ENCODE measurements around the gene DNAH14. TPM values are rescaled to one million over a fixed set of nuclear protein-coding genes. Genes with fewer than 3 reads are reported as not detected.
A peak's percentile ranks its signal among the peaks of the same experiment; 100 is the strongest.
"Not testable (repeated sequence)": the region's sequence is repeated elsewhere in the genome, so short reads cannot be mapped to it uniquely, and the experiment has no call there.

The DNAH14 gene
- total RNA-seq, 1 donor from 2014 or later = 4.8 TPM

DNA sequence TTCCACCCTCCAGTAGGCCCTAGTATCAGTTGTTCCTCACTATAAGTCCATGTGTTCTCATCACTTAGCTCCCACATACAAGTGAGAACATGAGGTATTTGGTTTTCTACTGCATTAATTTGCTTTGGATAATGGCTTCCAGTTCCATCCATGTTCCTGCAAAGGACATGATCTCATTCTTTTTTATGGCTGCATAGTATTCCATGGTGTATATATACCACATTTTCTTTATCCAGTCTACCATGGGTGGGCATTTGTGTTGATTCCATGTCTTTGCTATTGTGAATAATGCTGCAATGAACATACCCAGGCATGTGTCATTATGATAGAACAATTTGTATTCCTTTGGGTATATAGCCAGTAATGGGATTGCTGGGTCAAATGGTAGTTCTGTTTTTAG lies 218.3 kb downstream of the DNAH14 start:
- DNase-seq (ENCODE audit: low read depth in 2 of 2) = not testable (repeated sequence)

DNA sequence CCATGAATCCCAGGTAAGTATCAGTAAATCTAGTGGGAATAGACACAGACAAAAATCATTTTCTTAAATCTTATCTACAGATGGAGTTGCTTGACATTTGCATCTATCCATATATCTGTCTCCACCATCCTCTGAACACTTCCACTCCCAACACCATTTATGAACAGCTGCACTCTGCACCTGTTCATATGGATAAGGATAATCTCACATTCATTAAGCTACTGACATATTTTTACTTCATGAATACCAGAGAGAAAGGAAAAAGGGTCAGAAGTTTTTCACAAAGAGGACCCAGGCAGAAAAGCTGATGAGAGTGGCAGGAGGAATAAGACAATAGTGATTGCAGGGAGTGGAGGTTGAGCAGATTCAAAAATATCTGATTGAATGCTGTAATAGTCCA lies 222.6 kb downstream of the DNAH14 start:
- no peak for DNase-seq (ENCODE audit: low read depth in 2 of 2)

DNA sequence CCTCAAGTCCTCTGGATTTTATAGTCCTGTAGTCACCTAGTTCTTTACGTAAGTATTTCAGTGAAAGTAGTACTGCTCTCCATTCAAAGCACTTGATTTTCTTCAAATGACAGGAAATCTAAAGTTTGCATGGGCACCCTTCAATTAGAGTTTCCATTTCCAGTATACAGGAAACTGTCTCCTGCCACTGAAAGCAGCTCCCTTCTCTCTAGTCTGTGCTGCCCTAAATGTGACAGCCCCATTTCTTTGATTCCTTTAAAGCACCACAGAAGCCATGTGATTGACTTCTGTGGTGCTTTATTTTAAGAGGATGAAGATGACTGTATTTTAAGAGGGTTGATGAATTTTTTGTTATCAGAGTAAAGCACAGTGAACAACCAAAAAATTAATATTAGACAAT lies 226.1 kb downstream of the DNAH14 start:
- no peak for DNase-seq (ENCODE audit: low read depth in 2 of 2)

DNA sequence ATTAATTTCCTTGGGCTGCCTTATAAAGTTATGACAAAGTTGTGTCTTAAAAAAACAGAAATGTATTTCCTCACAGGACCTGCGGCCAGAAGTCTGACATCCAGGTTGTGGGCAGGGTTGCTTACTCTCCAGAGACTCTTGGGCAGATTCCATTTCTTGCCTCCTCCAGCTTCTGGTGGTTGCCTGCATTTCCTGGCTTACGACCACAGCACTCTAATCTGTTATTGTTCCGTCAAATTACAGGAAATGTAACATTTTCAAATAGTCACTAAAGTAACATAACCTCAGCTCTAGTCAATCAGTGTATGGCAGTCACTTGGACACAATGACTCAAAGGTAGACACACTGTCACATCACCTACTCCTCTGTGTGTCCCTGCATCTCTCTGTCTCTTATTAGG lies 226.8 kb downstream of the DNAH14 start:
- peak; percentile 0 to 51 for DNase-seq (ENCODE audit: low read depth in 2 of 2)

DNA sequence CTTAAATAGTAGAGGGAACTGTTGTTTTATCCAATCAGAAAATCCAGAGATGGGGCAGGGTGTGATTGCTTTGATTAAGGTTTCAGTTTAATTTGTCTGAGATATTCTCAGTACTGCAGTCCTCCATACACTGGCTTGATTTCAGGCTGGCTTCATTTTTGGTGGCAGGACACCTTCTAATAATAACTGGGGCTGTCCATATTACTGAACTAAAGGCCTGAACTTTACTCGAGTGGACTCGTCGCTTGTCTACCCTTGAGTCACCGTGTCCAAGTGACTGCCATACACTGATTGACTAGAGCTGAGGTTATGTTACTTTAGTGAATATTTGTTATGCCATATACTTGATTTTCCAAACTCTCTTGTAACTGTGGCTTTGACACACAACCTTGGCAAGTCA lies 228.8 kb downstream of the DNAH14 start:
- DNase-seq (ENCODE audit: low read depth in 2 of 2) = no peak

DNA sequence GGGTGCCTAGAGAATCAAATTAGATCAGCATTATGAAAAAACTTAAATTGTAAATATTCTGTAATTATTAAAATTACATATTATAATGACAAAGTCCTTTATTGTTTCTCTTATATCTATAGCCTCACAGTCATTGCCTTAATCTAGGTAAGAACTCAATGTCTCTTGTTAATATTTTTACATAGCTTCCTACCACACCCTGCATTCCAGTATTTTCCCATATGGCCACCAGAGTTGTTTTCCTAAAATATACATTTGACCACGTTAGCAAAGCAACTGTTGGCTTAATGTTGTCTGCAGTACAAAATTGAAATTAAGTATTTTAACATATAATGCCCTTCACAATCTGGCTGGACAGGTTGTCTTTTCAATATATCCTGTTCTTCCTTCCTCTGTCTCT lies 230.3 kb downstream of the DNAH14 start:
- no peak for DNase-seq (ENCODE audit: low read depth in 2 of 2)

DNA sequence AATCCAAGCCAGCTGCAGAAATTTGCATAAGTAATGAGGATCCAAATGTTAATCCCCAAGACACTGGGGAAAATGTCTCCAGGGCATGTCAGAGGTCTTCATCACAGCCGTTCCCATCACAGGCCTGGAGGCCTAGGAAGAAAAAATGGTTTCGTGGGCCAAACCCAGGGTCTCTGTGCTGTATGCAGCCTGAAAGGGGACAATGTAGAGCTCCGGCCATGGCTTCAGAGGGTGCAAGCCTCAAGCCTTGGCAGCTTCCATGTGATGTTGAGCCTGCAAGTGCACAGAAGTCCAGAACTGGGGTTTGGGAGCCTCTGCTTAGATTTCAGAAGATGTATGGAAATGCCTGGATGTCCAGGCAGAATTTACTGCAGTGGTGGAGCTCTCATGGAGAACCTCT lies 247.9 kb downstream of the DNAH14 start:
- DNase-seq (ENCODE audit: low read depth in 2 of 2) = not testable (repeated sequence)

DNA sequence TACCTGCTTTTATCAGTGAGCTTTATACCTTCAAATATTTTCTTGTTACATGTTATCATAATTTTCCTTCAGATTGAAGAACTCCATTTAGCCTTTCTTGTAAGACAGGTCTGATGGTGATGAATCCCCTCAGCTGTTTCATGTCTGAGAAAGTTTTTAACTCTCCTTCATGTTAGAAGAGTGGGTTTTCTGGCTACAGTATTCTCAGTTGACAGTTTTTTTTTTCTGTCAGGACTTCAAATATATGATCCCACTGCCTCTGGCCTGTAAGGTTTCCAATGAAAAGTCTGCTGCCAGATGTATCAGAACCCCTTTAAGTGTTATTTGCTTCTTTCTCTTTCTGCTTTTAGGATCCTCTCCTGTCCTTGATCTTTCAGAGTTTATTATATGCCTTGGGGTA lies 250.2 kb downstream of the DNAH14 start:
- no peak for DNase-seq (ENCODE audit: low read depth in 2 of 2)

DNA sequence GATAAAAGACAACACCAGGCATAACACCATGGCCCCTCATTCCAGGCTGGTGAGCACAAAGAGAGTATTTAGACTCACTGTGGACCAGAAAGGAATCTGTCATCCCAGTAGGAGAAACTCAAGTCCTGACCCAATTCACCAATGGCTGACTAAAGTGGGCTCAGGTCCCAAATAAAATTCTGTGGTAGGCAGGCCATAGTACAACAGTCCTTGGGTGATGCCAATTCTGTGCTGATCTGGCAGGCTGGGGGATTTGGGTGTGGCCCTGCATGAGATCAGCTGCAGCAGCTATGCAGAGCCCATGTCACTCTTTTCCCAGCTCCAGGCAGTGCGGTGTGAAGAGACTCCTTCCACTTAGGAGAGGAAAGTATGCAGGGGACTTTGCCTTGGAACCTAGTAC lies 253.2 kb downstream of the DNAH14 start:
- DNase-seq (ENCODE audit: low read depth in 2 of 2) = no peak

DNA sequence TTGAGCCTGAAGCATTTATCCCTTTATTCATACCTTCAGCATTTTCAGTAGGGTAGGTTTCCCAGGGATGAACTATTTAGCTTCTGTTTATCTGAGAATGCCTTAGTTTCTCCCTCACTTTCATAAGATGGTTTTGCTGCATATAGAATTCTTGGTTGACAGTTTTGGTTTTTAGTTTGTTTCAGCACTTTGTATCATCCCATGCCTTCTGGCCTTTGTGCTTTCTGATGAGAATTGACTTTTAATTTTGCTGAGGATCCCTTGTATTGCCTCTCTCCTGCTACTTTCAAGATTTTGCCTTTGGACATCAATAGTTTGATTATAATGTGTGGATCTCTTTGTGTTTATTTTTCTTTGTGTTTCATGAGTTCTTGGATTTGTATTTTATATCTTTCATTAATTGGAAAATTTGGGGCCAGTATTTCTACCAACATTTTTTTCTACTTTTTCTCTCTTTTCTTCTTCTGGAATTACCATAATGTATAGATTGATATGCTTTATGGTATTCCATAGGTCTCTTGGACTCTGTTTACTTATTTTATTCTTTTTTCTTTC lies 261.8 kb downstream of the DNAH14 start:
- no peak for DNase-seq (ENCODE audit: low read depth in 2 of 2)

DNA sequence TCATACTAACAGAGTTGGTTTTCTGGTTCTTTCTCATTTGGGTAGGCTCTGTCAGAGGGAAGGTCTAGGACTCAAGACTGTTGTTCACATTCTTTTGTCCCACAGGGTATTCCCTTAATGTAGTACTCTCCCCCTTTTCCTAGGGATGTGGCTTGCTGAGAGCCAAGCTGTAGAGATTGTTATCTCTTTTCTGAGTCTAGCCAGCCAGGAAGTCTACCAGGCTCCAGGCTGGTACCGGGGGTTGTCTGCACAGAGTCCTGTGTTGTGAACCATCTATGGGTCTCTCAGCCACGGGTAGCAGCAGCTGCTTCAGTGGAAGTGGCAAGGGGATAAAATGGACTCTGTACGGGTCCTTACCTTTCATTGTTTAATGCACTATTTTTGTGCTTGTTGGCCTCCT lies 272.0 kb downstream of the DNAH14 start:
- no peak for DNase-seq (ENCODE audit: low read depth in 2 of 2)

DNA sequence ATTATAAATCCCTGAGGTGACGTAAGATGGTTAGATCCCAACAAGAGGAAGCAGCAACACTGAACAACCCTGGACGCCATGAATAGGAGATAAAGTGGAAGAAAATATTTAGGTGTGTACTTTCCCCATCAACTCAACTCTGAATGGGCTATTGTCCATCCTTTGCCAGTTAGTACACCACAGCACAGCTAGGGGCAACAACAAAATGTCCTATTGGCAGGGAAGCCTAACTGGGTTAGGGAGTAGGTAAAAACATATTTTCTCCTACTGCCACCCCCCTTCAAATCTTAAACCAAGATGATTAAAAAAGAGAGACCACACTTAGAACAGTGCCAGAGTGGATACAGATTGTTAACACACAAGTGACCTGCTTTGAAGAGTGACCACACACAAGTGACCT lies 278.3 kb downstream of the DNAH14 start:
- DNase-seq (ENCODE audit: low read depth in 2 of 2) = no peak

DNA sequence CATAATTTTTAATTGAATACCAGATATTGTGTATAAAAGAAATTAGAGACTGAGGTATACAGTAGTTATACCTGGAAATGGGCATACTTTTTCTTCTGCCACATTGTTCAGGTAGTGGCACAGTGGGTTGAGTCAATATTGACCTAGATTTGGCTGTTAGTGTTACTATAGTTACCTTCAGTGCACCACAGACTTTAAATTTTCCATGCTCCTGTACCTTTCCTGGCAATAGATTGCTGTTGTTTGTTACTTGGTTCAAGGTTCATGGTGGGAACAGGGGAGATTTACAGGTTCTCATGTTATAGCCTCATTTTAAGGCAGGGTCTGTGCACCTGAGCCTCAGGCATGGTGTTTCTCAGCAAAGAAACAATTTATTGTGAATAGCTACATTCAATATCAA lies 279.7 kb downstream of the DNAH14 start:
- no peak for DNase-seq (ENCODE audit: low read depth in 2 of 2)

DNA sequence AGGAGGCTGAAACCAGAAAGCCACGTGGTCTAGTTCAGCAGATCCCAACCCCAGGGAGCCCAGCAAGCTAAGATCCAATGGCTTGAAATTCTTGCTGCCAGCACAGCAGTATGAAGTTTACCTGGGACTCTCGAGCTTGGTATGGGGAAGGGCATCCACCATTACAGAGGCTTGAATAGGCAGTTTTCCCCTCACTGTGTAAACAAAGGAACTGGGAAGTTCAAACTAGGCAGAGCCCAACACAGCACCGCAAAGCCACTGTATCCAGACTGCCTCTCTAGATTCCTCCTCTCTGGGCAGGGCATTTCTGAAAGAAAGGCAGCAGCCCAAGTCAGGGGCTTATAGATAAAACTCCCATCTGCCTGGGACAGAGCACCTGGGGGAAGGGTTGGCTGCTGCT lies 280.7 kb downstream of the DNAH14 start:
- DNase-seq (ENCODE audit: low read depth in 2 of 2) = not testable (repeated sequence)

DNA sequence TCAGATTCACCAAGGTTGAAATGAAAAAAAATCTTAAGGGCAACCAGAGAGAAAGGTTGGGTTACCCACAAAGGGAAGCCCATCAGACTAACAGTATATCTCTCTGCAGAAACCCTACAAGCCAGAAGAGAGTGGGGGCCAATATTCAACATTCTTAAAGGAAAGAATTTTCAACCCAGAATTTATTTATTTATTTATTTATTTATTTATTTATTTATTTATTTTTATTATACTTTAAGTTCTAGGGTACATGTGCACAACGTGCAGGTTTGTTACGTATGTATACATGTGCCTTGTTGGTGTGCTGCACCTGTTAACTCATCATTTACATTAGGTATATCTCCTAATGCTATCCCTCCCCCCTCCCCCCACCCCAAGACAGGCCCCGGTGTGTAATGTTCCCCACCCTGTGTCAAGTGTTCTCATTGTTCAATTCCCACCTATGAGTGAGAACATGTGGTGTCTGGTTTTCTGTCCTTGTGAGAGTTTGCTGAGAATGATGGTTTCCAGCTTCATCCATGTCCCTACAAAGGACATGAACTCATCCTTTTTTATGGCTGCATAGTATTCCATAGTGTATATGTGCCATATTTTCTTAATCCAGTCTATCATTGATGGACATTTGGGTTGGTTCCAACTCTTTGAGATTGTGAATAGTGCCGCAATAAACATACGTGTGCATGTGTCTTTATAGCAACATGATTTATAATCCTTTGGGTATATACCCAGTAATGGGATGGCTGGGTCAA lies 282.4 kb downstream of the DNAH14 start:
- DNase-seq (ENCODE audit: low read depth in 2 of 2) = not testable (repeated sequence)

DNA sequence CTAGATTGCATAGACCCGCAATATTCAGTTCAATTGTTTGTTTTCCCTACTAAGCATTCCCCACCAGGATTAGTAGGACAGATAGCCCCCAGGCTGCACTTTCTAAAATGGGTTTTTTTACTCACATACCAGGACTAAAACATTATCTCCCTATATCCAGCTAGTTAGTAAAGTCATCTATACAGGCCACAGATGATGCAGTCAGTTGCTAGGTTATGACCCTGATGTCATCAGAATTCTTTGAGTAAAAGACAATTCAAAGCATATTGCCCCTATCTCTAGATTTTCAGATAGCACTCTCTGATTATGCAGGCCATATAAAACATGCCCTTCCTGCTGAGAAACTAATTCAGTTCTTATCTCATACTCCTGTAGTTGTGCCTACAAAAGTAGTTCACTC lies 294.8 kb downstream of the DNAH14 start:
- DNase-seq (ENCODE audit: low read depth in 2 of 2) = no peak

DNA sequence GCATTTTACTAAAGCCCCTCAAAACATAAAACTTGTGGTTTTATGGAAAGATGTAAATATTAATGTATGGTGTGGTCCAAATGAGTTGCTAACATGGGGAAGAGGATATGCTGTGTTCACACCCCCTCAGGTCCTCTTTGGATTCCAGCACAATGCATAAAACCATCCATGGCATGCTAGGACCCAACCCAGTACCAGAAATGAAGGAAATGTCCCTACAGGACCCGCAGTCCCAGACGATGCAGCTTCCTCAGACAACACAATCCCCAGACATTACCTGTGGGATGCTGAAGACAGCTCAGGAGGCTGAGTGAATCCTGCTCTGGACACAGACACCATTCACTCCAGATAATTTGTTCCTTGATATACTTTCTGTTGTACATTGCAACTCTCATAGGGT lies 296.2 kb downstream of the DNAH14 start:
- DNase-seq (ENCODE audit: low read depth in 2 of 2) = no peak

DNA sequence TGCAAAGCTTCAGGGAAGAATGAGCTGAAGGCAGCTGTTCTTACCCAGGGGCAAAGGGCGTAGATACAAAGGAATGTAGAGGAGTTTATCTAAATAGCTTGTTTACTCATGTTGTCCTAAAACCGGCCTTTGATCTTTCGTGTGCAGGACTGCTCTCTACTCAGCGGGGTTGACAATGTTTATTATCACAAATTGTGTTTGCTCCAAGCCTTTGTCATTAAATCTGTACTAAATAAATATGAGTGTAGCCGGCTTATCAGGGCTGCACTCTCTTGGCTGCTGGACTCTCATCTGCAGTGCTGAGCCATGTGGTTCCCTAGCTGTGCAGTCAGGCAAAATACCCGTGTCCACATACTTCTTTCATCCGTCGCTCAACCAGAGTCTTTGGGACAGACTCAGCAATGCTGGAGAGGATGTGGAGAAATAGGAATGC lies 299.4 kb downstream of the DNAH14 start:
- DNase-seq (ENCODE audit: low read depth in 2 of 2) = no peak

DNA sequence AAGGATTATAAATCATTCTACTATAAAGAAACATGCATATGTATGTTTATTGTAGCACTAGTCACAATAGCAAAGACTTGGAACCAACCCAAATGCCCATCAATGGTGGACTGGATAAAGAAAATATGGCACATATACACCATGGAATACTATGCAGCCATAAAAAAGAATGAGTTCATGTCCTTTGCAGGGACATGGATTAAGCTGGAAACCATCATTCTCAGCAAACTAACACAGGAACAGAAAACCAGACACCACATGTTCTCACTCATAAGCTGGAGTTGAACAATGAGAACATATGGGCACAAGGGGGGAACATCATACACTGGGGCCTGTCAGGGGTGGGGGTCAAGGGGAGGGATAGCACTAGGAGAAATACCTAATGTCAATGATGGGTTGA lies 300.0 kb downstream of the DNAH14 start:
- DNase-seq (ENCODE audit: low read depth in 2 of 2) = not testable (repeated sequence)

DNA sequence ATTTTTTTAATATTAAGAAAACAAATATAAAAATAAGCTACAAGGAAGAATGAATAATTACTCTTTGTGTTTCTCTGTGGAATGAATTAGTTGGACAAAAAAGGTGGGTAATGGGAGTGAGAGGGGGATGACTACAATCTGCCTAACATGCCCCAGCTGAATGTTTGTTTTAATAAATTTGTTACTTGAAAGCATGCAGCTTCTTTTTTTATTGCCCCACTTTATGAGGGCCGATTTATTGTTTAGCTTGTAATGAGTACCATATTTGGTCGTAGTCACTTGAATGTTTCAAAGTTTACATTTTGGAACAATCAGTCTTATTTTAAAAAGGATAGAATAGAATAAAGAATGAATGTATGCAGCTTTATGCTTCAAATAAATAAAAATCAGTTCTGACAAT lies 301.0 kb downstream of the DNAH14 start:
- DNase-seq (ENCODE audit: low read depth in 2 of 2) = no peak

DNA sequence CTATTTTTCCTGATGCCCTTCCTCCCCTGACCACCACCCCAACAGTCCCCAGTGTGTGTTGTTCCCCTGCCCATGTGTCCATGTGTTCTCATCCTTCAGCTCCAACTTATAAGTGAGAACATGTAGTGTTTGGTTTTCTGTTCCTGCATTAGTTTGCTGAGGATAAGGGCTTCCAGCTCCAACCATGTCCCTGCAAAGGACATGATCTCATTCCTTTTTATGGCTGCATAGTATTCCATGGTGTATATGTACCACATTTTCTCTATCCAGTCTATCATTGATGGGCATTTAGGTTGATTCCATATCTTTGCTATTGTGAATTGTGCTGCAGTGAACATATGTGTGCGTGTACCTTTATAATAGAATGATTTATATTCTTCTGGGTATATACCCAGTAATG lies 303.5 kb downstream of the DNAH14 start:
- DNase-seq (ENCODE audit: low read depth in 2 of 2) = not testable (repeated sequence)

DNA sequence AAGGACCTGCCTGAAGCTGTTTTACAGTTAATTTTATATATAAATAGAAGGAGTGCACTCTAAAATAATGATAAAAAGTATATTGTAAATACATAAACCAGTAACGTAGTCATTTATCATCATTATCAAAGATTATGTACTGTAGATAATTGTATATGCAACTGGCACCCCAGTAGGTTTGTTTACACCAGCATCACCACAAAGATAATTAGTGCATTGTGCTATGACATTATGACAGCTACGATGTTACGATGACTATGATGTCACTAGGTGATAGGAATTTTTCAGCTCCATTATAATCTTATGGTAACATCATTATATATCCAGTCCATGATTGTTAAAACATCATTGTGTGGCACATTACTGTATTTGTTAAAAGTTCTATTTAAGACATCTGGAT lies 313.1 kb downstream of the DNAH14 start:
- DNase-seq (ENCODE audit: low read depth in 2 of 2) = no peak

DNA sequence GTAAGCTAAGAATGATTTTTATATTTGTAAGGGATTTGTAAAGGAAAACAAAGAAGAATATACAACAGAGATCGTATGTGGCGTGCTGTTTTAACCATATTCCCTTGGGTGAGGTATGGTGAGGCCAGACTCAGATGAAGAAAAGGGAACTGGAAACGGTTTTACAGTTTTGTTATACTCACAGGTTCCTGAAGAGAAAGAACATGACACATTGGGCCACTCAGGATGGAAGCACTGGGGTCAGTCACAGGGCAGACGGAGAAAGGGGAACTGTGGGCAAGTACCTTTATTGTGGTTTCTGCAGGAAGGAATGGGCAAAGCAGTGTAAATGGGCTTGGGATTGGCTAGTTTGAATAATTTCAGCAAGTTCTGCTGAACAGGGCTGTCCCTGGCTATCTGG lies 321.0 kb downstream of the DNAH14 start:
- no peak for DNase-seq (ENCODE audit: low read depth in 2 of 2)

DNA sequence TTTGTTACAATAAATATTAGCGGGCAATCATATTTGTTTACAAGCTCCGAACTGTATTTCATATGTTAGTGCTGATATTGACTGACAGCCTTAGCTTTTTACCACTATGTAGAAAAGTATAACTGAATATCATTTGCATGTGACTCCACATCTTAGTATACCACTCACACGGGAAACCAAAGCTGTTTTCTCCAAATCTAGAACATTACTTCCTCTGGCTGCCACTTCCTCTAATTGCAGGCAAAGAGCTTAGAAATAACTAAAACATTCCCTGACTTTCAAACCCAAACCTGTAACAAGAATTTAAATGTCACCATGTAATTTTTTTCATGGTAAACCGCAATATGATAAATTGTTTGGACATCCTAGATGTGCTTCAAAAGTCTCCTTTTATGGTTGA lies 323.7 kb downstream of the DNAH14 start:
- no peak for DNase-seq (ENCODE audit: low read depth in 2 of 2)

Data from lung microvascular endothelial cell (primary cell).